Measurements from ENCODE around the gene THADA.
"Not testable (repeated sequence)": the region's sequence is repeated elsewhere in the genome, so short reads cannot be mapped to it uniquely, and the experiment has no call there.

THADA gene

GRCh38 chr2:43605079-43605655 is 9.3 kb upstream of the THADA start:
- peak; percentile 22 for DNase-seq (ENCODE audit: low spot score)

DNA sequence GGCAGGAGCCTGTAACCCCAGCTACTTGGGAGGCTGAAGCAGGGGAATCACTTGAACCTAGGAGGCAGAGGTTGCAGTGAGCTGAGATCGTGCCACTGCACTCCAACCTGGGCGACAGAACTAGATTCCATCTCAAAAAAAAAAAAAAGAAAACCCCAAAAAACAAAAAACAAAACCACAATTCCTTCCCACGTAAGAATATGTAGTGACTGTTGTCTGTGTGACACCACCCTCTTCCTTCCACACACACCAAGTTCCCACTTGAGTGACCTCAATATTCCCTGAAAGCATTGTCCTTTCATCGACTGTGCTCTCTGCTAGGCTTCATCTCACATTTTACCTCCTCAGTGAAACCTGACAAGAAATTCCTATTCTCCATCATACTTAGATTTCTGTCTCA is 8.8 kb upstream of the THADA start:
- no peak for DNase-seq (ENCODE audit: low spot score)

DNA sequence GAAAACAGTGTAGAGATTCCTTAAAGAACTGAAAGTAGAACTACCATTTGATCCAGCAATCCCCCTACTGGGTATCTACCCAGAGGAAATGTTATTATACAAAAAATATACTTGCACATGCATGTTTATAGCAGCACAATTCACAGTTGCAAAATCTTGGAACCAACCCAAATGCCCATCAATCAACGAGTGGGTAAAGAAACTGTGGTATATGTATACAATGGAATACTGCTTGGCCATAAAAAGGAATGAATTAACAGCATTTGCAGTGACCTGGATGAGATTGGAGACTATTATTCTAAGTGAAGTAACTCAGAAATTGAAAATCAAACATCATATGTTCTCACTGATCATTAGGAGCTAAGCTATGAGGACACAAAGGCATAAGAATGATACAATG is 4.8 kb upstream of the THADA start:
- not testable (repeated sequence) for DNase-seq (ENCODE audit: low spot score)

- DNase-seq (ENCODE audit: low spot score) = no peak
These were observed 963 bp downstream of the THADA start for GRCh38 chr2:43594875-43595274.

GRCh38 chr2:43593254-43593653 is 2.6 kb downstream of the THADA start:
- DNase-seq (ENCODE audit: low spot score) = no peak

- DNase-seq (ENCODE audit: low spot score) = no peak
These were observed 3.4 kb downstream of the THADA start for GRCh38 chr2:43592443-43592842.

GRCh38 chr2:43585708-43586107 is 10.1 kb downstream of the THADA start:
- no peak for DNase-seq (ENCODE audit: low spot score)

DNA sequence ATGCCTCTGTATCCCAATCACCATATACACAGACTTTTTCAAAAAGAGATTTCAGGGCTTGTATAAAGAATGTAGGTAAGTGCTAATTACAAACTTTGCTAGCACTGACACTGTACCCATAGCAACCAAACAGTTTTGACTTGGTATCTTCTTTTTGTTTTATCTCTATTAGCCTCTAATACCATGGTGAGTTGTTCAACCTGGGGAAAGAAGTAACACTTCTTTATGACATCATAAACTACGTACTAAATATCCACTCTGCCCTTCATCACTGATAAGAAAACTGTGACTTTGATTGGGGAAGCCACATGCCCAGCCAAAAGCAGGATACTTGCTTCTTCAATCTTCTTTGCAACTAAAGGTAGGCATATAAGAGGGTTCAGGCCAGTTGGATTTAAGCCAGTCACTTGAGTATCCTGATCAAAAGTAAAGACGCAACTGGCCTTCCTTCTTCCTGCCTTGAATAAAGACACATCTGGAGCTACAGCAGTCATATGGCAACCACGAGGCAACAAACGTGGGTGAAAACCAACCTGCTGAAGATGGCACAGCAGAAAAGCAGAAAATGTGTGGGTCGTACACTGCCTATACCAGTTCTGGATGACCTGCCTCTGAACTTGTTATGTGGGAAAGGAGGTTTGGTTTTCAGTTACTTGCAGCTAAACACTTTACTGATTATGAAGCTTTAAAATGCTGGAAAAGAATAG is 16.4 kb downstream of the THADA start:
- DNase-seq (ENCODE audit: low spot score) = no peak

DNA sequence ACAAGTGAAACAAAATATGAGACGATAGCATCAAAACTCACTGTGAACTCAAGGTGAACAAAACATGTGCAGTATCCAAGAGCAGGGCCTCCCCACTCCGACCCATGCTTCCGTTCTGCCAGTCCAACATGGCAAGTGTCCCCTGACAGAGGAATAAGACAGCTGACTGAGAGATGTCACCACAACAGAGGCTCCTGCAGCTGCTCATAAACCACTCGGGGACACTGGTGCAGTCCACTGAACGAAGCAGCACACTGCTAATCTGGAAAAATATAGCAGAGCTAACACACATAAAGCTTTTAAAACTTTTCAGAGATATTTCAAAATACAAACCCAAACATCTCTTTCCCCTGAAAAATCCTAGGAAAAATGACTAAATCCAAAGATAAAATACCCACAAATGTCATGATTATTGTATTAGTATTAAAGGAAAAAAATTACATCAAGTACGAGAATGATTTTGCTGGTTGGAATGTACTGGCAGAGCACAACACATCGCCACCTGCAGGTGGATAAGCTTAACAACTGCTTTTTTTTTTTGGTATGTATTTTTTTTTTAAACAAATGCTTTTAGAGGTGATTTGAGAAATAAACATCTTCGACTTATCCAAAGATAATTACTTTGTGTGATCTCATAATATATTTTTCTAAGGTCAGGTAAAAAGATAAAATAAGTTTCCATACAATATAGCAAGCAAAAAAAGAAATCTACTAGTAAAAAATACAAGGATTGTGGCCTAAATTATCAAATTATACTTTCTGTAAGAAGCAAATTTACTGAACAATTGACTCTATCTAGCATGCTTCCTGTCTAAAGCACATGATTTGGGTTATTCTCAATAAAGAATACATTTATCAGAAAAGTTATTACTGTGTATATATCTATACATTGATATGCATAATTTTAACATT is 18.6 kb downstream of the THADA start:
- DNase-seq (ENCODE audit: low spot score) = peak; percentile 6

GRCh38 chr2:43572244-43572643 is 23.6 kb downstream of the THADA start:
- DNase-seq (ENCODE audit: low spot score) = no peak

GRCh38 chr2:43569921-43570320 is 25.9 kb downstream of the THADA start:
- no peak for DNase-seq (ENCODE audit: low spot score)

DNA sequence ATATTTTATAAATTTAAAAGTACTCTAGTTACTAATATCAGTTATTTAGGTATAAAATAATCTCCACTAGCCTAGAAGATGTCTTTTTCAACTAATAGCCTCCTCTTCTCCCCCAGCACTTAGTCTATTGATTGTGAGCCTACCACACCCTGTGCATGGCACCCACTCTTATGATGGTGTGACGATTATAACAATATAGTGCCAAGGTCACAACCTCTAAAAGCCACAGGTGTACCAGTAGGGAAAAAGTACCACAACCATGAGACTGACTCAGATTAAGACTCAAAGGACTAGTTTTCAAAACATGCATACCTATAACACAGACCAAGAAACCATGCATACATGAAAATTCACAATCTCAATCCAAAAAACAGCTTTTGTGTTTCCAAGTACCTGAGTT is 27.6 kb downstream of the THADA start:
- DNase-seq (ENCODE audit: low spot score) = no peak

GRCh38 chr2:43566461-43566729 is 29.4 kb downstream of the THADA start:
- no peak for DNase-seq (ENCODE audit: low spot score)

GRCh38 chr2:43563679-43564078 is 32.2 kb downstream of the THADA start:
- DNase-seq (ENCODE audit: low spot score) = no peak

DNA sequence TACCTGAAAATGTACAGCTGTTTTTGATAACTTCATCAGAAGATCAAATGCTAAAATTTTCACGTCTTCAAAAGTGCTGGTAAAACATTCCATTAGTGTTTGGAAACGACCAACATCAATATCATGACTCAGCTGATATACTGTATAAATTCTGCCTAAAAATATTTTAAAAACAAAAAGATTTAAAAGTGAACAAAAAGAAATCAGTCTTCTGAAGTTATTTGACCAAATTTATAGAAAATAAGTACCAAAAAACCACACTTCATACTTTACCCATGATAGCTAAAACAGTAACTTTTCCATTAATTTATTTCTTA is 35.6 kb downstream of the THADA start:
- no peak for DNase-seq (ENCODE audit: low spot score)

DNA sequence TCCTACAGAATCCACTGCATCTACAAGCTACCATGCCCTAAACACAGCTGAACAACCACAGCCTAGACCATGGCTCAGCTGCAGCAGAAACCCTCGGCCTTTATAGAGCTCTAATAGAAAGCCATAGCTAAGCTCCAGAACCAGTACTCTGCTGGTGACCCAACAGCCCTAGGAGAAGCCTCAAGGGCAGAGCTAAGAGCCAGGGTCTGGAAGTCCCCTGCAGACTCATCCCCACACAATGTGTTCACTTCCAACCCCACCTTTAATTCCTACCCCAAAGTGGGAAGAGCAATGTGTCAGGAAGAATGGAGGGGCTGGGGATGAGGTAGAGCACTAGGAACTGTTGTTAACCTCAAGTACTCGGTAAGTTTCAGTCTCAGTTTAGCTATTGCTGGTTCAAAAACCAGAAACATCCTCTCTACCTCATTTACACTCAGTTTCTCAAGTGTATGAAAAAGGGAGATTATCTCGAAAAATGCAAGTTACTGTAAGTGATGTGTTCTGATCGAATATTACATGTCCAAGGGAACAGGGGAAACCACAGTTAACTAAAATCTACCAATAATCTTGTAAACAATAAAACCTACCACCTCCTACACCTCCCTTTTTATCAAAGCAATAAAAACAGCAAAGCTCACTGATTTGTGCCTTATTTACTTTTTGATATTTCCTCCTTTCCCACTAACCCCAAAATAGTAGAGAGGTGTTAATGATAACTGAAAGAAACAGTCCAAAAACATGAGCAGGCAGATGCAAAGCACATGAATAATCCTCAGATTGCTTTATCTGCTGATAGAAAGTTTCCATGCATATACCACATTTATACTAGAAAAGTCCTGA is 36.2 kb downstream of the THADA start:
- DNase-seq (ENCODE audit: low spot score) = no peak

DNA sequence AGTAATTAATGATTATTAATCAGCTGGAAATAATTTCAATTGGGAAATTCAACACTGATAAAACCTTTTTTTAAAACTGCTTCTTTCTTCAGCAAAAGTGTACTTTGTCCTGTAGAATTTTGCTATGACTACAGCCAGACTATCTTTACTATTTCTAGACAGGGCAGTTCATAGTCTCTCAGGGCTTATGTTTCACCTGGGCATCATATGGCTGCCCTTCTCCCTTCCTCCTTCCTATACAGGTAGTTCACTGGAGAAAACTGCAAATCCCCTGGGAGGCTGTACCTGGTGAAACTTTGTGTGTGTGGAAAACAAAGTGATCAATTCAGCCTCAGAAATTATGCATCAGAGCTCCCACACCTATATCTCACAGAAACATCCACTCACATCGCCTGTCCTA is 38.6 kb downstream of the THADA start:
- no peak for DNase-seq (ENCODE audit: low spot score)

DNA sequence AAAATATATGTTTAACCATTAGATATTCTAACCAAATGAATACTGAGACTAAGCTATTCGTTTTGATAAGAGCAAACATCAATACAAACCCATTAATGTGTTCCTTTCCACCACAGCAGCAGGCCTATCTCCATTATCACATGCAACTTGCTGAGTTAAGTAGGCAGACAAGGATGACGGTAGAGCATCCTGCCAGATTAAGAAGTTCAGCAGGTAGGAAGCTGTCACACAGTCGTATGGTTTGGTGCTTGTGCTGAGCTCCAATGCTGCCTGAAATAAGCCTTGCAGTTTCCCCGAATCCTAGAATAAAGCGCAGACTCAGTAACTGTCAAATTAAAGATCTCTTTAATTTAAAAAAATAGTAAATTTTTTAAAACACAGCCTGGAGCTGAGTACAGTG is 39.6 kb downstream of the THADA start:
- no peak for DNase-seq (ENCODE audit: low spot score)

- DNase-seq (ENCODE audit: low spot score) = no peak
These were observed 42.4 kb downstream of the THADA start for GRCh38 chr2:43553341-43553855.

GRCh38 chr2:43551990-43552389 is 43.8 kb downstream of the THADA start:
- no peak for DNase-seq (ENCODE audit: low spot score)

DNA sequence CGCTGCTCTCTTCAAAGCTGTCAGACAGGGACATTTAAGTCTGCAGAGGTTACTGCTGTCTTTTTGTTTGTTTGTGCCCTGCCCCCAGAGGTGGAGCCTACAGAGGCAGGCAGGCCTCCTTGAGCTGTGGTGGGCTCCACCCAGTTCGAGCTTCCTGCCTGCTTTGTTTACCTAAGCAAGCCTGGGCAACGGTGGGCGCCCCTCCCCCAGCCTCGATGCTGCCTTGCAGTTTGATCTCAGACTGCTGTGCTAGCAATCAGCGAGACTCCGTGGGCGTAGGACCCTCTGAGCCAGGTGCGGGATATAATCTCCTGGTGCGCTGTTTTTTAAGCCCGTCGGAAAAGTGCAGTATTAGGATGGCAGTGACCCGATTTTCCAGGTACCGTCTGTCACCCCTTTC is 47.5 kb downstream of the THADA start:
- DNase-seq (ENCODE audit: low spot score) = not testable (repeated sequence)

DNA sequence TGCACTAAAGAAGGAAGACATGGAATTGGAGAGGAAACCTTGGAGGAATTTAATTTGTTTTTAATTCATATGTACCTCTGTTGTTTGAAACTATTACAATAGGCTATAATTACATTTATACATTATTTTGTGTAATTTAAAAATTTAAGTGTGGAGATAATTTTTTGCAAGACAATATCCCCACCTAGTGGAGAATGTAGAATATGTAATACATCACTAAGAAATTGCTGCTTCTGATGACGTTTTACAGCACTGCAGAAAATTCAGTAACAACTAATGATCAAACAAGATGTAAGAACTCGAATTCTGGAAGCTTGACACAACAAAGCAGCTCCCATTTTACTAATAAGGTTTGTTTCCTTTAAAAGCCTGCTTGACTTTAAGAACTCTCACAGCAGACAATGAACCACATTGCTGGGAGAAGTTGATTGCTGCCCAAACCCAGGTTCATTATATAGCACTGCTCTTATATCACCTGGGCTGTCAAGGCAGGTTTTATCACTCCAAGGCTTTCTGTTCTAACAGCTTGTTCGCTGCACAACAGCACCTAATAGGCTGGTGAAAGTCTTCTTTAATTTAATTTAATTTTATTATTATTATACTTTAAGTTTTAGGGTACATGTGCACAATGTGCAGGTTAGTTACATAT is 53.4 kb downstream of the THADA start:
- DNase-seq (ENCODE audit: low spot score) = peak; percentile 10
